ENCODE data around the gene TANC1. TPM values are rescaled to one million over a fixed set of nuclear protein-coding genes. Genes with fewer than 3 reads are reported as not detected.

The TANC1 gene
- total and polyA plus RNA-seq, 4 experiments from 2014 or later = 0.35 to 0.79 (median 0.50) TPM; not detected in 1

DNA sequence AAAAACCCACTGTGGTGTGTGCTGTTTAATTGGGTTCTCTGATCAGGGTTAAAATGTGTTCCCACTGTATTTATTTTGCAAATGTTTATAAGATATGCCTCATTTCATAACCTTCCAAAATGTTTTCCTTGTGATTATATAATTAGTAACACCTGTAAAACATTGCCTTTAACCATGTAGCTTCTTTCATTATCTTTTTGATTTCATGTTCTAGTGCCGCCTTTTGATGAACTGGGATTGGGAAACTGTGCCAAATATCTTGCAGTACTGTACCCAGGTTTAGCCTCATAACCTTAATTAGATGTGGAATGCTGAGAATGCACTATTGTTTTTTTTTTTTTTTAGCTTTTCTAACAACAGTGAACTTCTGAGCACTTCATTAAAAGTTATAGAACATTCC is 96.9 kb downstream of the TANC1 start:
- no peaks in the 10 kb centered on the region for H3K4me1 Mint-ChIP-seq
- H3K27ac ChIP-seq (ENCODE audit: low read depth, low read length) = no peak overlapping the region
- H3K27me3 ChIP-seq (ENCODE audit: insufficient read depth, low read length) = no peaks in the 10 kb centered on the region
- H3K27me3 Mint-ChIP-seq = peaks cover 0 to 2% of the 10 kb centered on the region in 2 donors
- no peak for DNase-seq
- no peaks in the 10 kb centered on the region for H3K4me1 ChIP-seq (ENCODE audit: insufficient read depth, low read length)
- no peak overlapping the region for H3K4me3 Mint-ChIP-seq
- H3K9me3 ChIP-seq (ENCODE audit: control insufficient read depth in 1 of 2, low read length in 2 of 2) = no peaks in the 10 kb centered on the region
- CTCF ChIA-PET (ENCODE audit: partially characterized antibody) = no interaction called here
- no peaks in the 10 kb centered on the region for H3K36me3 Mint-ChIP-seq
- POLR2A ChIA-PET (ENCODE audit: partially characterized antibody) = no interaction called here
- no peak overlapping the region for H3K27ac Mint-ChIP-seq
- H3K4me3 ChIP-seq (ENCODE audit: low read length in 2 of 2) = no peak overlapping the region
- H3K9me3 Mint-ChIP-seq = no peaks in the 10 kb centered on the region
- intact Hi-C loops (cut with micrococcal nuclease) = no loop called here
- no peaks in the 10 kb centered on the region for H3K36me3 ChIP-seq (ENCODE audit: insufficient read depth, low read length)

GRCh38 chr2:159065891-159066290 is 97.5 kb downstream of the TANC1 start:
- no peaks in the 10 kb centered on the region for H3K9me3 Mint-ChIP-seq
- H3K27me3 Mint-ChIP-seq = peaks cover 0 to 2% of the 10 kb centered on the region in 2 donors
- ChIA-PET CTCF (ENCODE audit: partially characterized antibody) (no interaction called here), POLR2A (ENCODE audit: partially characterized antibody) (no interaction called here)
- Histone ChIP-seq H3K9me3 (ENCODE audit: control insufficient read depth in 1 of 2, low read length in 2 of 2) (no peaks in the 10 kb centered on the region), H3K36me3 (ENCODE audit: insufficient read depth, low read length) (no peaks in the 10 kb centered on the region), H3K4me3 (ENCODE audit: low read length in 2 of 2) (no peak overlapping the region), H3K27ac (ENCODE audit: low read depth, low read length) (no peak overlapping the region), H3K27me3 (ENCODE audit: insufficient read depth, low read length) (no peaks in the 10 kb centered on the region), H3K4me1 (ENCODE audit: insufficient read depth, low read length) (no peaks in the 10 kb centered on the region)
- no peak overlapping the region for H3K4me3 Mint-ChIP-seq
- no peak overlapping the region for H3K27ac Mint-ChIP-seq
- DNase-seq = no peak
- intact Hi-C loops (cut with micrococcal nuclease) = no loop called here
- no peaks in the 10 kb centered on the region for H3K4me1 Mint-ChIP-seq
- H3K36me3 Mint-ChIP-seq = no peaks in the 10 kb centered on the region

GRCh38 chr2:159066541-159067156 is 98.2 kb downstream of the TANC1 start:
- DNase-seq = no peak
- Histone ChIP-seq H3K4me3 (ENCODE audit: low read length in 2 of 2) (no peak overlapping the region), H3K27ac (ENCODE audit: low read depth, low read length) (no peak overlapping the region), H3K36me3 (ENCODE audit: insufficient read depth, low read length) (no peaks in the 10 kb centered on the region), H3K9me3 (ENCODE audit: control insufficient read depth in 1 of 2, low read length in 2 of 2) (no peaks in the 10 kb centered on the region), H3K4me1 (ENCODE audit: insufficient read depth, low read length) (no peaks in the 10 kb centered on the region), H3K27me3 (ENCODE audit: insufficient read depth, low read length) (no peaks in the 10 kb centered on the region)
- Mint-ChIP-seq H3K4me3 (no peak overlapping the region), H3K9me3 (no peaks in the 10 kb centered on the region), H3K36me3 (no peaks in the 10 kb centered on the region), H3K27ac (no peak overlapping the region), H3K4me1 (no peaks in the 10 kb centered on the region), H3K27me3 (peaks cover 0 to 2% of the 10 kb centered on the region in 2 donors)
- ChIA-PET CTCF (ENCODE audit: partially characterized antibody) (no interaction called here), POLR2A (ENCODE audit: partially characterized antibody) (no interaction called here)
- intact Hi-C loops (cut with micrococcal nuclease) = no loop called here

GRCh38 chr2:159067971-159068370 is 99.5 kb downstream of the TANC1 start:
- ChIA-PET CTCF (ENCODE audit: partially characterized antibody) (no interaction called here), POLR2A (ENCODE audit: partially characterized antibody) (no interaction called here)
- Mint-ChIP-seq H3K36me3 (no peaks in the 10 kb centered on the region), H3K4me1 (no peaks in the 10 kb centered on the region), H3K4me3 (no peak overlapping the region), H3K9me3 (no peaks in the 10 kb centered on the region), H3K27ac (no peak overlapping the region), H3K27me3 (peaks cover 0 to 2% of the 10 kb centered on the region in 2 donors)
- no peaks in the 10 kb centered on the region for H3K36me3 ChIP-seq (ENCODE audit: insufficient read depth, low read length)
- H3K4me1 ChIP-seq (ENCODE audit: insufficient read depth, low read length) = no peaks in the 10 kb centered on the region
- DNase-seq = no peak
- H3K4me3 ChIP-seq (ENCODE audit: low read length in 2 of 2) = no peak overlapping the region
- H3K27me3 ChIP-seq (ENCODE audit: insufficient read depth, low read length) = no peaks in the 10 kb centered on the region
- H3K27ac ChIP-seq (ENCODE audit: low read depth, low read length) = no peak overlapping the region
- intact Hi-C loops (cut with micrococcal nuclease) = no loop called here
- H3K9me3 ChIP-seq (ENCODE audit: control insufficient read depth in 1 of 2, low read length in 2 of 2) = no peaks in the 10 kb centered on the region

DNA sequence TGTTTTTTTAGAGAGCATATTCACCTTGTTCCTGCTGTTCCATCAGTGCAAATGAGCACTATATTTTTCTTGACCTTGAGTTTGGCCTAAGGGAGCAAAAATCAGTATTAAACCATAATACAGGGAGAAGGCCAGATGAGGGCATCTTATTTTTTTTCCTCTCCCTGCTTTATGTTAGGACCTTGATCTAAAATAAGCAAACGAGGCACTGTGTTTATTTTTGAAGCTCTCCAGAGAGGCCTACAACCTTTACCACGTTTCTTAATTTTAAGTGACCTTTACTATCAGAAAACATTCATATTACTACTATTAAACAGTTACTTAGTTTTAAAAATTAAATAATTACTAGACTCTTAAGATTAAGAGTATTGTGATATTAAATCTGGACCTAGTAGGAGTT is 100.8 kb downstream of the TANC1 start:
- Mint-ChIP-seq H3K27me3 (peaks cover 0 to 2% of the 10 kb centered on the region in 2 donors), H3K36me3 (no peaks in the 10 kb centered on the region), H3K27ac (no peak overlapping the region), H3K9me3 (no peaks in the 10 kb centered on the region), H3K4me1 (no peaks in the 10 kb centered on the region), H3K4me3 (no peak overlapping the region)
- no peaks in the 10 kb centered on the region for H3K9me3 ChIP-seq (ENCODE audit: control insufficient read depth in 1 of 2, low read length in 2 of 2)
- H3K27me3 ChIP-seq (ENCODE audit: insufficient read depth, low read length) = no peaks in the 10 kb centered on the region
- H3K36me3 ChIP-seq (ENCODE audit: insufficient read depth, low read length) = no peaks in the 10 kb centered on the region
- DNase-seq = no peak
- intact Hi-C loops (cut with micrococcal nuclease) = no loop called here
- CTCF ChIA-PET (ENCODE audit: partially characterized antibody) = no interaction called here
- POLR2A ChIA-PET (ENCODE audit: partially characterized antibody) = no interaction called here
- H3K27ac ChIP-seq (ENCODE audit: low read depth, low read length) = no peak overlapping the region
- H3K4me1 ChIP-seq (ENCODE audit: insufficient read depth, low read length) = no peaks in the 10 kb centered on the region
- H3K4me3 ChIP-seq (ENCODE audit: low read length in 2 of 2) = no peak overlapping the region

GRCh38 chr2:159070235-159070634 is 101.8 kb downstream of the TANC1 start:
- no peak overlapping the region for H3K4me3 ChIP-seq (ENCODE audit: low read length in 2 of 2)
- H3K4me1 ChIP-seq (ENCODE audit: insufficient read depth, low read length) = no peaks in the 10 kb centered on the region
- H3K27me3 ChIP-seq (ENCODE audit: insufficient read depth, low read length) = no peaks in the 10 kb centered on the region
- no peak overlapping the region for H3K27ac ChIP-seq (ENCODE audit: low read depth, low read length)
- POLR2A ChIA-PET (ENCODE audit: partially characterized antibody) = no interaction called here
- CTCF ChIA-PET (ENCODE audit: partially characterized antibody) = interaction anchor here (1.1 kb wide), 1 partner anchor 49 kb away, joined by 4 read pairs; no protein-coding TSS in a partner anchor
- H3K36me3 ChIP-seq (ENCODE audit: insufficient read depth, low read length) = no peaks in the 10 kb centered on the region
- no peaks in the 10 kb centered on the region for H3K9me3 ChIP-seq (ENCODE audit: control insufficient read depth in 1 of 2, low read length in 2 of 2)
- H3K27me3 Mint-ChIP-seq = peaks cover 0 to 2% of the 10 kb centered on the region in 2 donors
- H3K27ac Mint-ChIP-seq = no peak overlapping the region
- H3K4me3 Mint-ChIP-seq = no peak overlapping the region
- no peaks in the 10 kb centered on the region for H3K4me1 Mint-ChIP-seq
- H3K36me3 Mint-ChIP-seq = no peaks in the 10 kb centered on the region
- intact Hi-C loops (cut with micrococcal nuclease) = no loop called here
- no peaks in the 10 kb centered on the region for H3K9me3 Mint-ChIP-seq
- no peak for DNase-seq

DNA sequence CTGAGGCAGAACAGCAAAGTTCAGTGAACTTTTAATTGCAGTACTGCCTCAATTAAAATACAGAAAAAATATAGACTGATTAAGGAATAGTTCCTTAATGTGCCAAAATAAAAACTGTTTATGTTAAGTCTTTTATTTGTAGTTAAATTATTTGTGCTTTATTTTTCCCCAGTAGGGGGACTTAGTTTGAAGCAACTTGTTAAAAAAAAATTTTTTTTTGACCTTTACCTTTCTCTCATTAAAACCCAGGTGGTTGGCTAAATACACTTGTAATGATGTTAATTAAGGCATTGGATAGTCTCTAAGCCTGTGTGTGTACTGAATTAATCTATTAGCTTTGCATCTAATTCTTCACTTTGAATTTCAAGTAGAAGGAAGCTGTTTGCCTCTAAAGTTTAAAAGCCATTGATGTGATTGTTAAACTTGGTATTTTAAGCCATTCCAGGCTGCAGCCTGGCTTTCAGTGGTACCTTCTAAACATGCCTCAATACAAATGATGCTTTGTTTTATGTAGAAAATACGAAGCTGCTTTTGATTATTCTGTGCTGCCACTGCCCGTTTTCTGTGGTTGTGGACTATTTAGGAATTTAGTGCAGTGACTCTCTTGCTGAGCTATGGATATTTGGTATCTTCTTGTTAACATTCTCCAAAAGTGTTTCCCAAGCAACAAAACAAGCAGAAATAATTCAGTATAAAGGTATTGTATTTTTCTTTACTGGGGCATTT is 102.9 kb downstream of the TANC1 start:
- Histone ChIP-seq H3K27ac (ENCODE audit: low read depth, low read length) (no peak overlapping the region), H3K27me3 (ENCODE audit: insufficient read depth, low read length) (no peaks in the 10 kb centered on the region), H3K36me3 (ENCODE audit: insufficient read depth, low read length) (no peaks in the 10 kb centered on the region), H3K4me3 (ENCODE audit: low read length in 2 of 2) (no peak overlapping the region), H3K9me3 (ENCODE audit: control insufficient read depth in 1 of 2, low read length in 2 of 2) (no peaks in the 10 kb centered on the region), H3K4me1 (ENCODE audit: insufficient read depth, low read length) (no peaks in the 10 kb centered on the region)
- DNase-seq = no peak
- Mint-ChIP-seq H3K9me3 (peaks cover 0 to 2% (median 0%) of the 10 kb centered on the region in 8 donors), H3K4me1 (no peaks in the 10 kb centered on the region), H3K36me3 (no peaks in the 10 kb centered on the region), H3K27ac (no peak overlapping the region), H3K4me3 (no peak overlapping the region), H3K27me3 (no peaks in the 10 kb centered on the region)
- intact Hi-C loops (cut with micrococcal nuclease) = no loop called here
- POLR2A ChIA-PET (ENCODE audit: partially characterized antibody) = no interaction called here
- CTCF ChIA-PET (ENCODE audit: partially characterized antibody) = interaction anchor here (1.6 kb wide), 1 partner anchor 47 kb away, joined by 3 read pairs; no protein-coding TSS in a partner anchor

Measured in CD4-positive, alpha-beta memory T cell (primary cell).